ENCODE measurements around the gene CCDC127. TPM values are rescaled to one million over a fixed set of nuclear protein-coding genes. Genes with fewer than 3 reads are reported as not detected.

Gene CCDC127
- total and polyA plus RNA-seq, 2 donors (not counting 3 experiments of a cell fraction or from before 2014, with no cell fraction given), result 3.4 to 6.3 TPM

GRCh38 chr5:164244-164643 lies 53.7 kb downstream of the CCDC127 start:
- Histone ChIP-seq H3K4me1 (ENCODE audit: control insufficient read depth, extremely low read depth, insufficient read depth, low read length) (no peaks in the 10 kb centered on the region), H3K9me3 (replicated peaks; ENCODE audit: control insufficient read depth, insufficient read depth, low read length) (no peaks in the 10 kb centered on the region), H2AFZ (ENCODE audit: low read depth, low read length) (no peak overlapping the region), H3K9ac (replicated peaks; ENCODE audit: extremely low read depth, insufficient read depth, low read length) (no peak overlapping the region), H3K79me2 (ENCODE audit: control insufficient read depth, insufficient read depth, low read length) (no peaks in the 10 kb centered on the region), H3K9me1 (replicated peaks; ENCODE audit: control insufficient read depth, extremely low read depth, insufficient read depth, low read length) (no peaks in the 10 kb centered on the region), H3K27ac (ENCODE audit: insufficient read depth, low read depth, low read length) (no peak overlapping the region), H3K4me2 (ENCODE audit: insufficient read depth, low read length) (no peak overlapping the region), H4K20me1 (replicated peaks; ENCODE audit: control insufficient read depth, extremely low read depth, insufficient read depth, low read length) (no peaks in the 10 kb centered on the region), H3K36me3 (ENCODE audit: control insufficient read depth in 2 of 2, extremely low read depth in 1 of 2, insufficient read depth in 2 of 2, low read length in 2 of 2) (no peaks in the 10 kb centered on the region), H3K27me3 (ENCODE audit: control insufficient read depth in 2 of 2, insufficient read depth in 2 of 2, low read length in 2 of 2) (no peaks in the 10 kb centered on the region), H3K4me3 (replicated peaks in 1 of 3; ENCODE audit: insufficient read depth in 1 of 3, low read depth in 1 of 3, low read length in 3 of 3) (no peak overlapping the region)
- ChIA-PET CTCF (no interaction called here), POLR2A (no interaction called here)
- BruUV-seq (replicated peaks), result no TSS peak
- TF ChIP-seq POLR2A (IDR thresholded peaks at IDR 0.05; ENCODE audit: low read depth, low read length), result no peak
- TF ChIP-seq JUN (IDR thresholded peaks at IDR 0.05; ENCODE audit: borderline replicate concordance, insufficient read depth, insufficient read length, low read depth), result no peak
- TF ChIP-seq MAX (IDR thresholded peaks at IDR 0.05; ENCODE audit: insufficient read depth, insufficient read length), result no peak
- no peak for TF ChIP-seq GATA2 (IDR thresholded peaks at IDR 0.05; ENCODE audit: insufficient read depth, insufficient read length, low read depth, low read length)
- no peak for TF ChIP-seq POLR2AphosphoS5 (IDR thresholded peaks at IDR 0.05; ENCODE audit: insufficient read depth, low read depth, low read length)
- TF ChIP-seq, protein P1, sequence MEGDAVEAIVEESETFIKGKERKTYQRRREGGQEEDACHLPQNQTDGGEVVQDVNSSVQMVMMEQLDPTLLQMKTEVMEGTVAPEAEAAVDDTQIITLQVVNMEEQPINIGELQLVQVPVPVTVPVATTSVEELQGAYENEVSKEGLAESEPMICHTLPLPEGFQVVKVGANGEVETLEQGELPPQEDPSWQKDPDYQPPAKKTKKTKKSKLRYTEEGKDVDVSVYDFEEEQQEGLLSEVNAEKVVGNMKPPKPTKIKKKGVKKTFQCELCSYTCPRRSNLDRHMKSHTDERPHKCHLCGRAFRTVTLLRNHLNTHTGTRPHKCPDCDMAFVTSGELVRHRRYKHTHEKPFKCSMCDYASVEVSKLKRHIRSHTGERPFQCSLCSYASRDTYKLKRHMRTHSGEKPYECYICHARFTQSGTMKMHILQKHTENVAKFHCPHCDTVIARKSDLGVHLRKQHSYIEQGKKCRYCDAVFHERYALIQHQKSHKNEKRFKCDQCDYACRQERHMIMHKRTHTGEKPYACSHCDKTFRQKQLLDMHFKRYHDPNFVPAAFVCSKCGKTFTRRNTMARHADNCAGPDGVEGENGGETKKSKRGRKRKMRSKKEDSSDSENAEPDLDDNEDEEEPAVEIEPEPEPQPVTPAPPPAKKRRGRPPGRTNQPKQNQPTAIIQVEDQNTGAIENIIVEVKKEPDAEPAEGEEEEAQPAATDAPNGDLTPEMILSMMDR (IDR thresholded peaks at IDR 0.05; ENCODE audit: extremely low read depth in 1 of 2, insufficient read depth in 1 of 2, low read depth in 1 of 2, low read length in 2 of 2), result no peak
- no peak for TF ChIP-seq EZH2 (IDR thresholded peaks at IDR 0.05; ENCODE audit: borderline replicate concordance, low read depth, low read length, severe bottlenecking)
- no peak for TF ChIP-seq FOS (IDR thresholded peaks at IDR 0.05; ENCODE audit: borderline replicate concordance, insufficient read depth, low read length)
- no peak for TF ChIP-seq MYC (IDR thresholded peaks at IDR 0.05; ENCODE audit: low read depth, low read length)
- intact Hi-C loops (cut with micrococcal nuclease) (no loop called here), dilution Hi-C loops (cut with MboI; ENCODE audit: extremely low pct_ligation_motif_present, low sequenced_read_pairs) (no loop called here)
- DNase-seq (ENCODE audit: low read depth, low spot score), result no peak
- no peak for FAIRE-seq

All from endothelial cell of umbilical vein (primary cell).